ENCODE results near the gene MRPL51.
A peak's percentile ranks its signal among the peaks of the same experiment; 100 is the strongest.

GRCh38 chr12:6465467-6466183, 27.4 kb downstream of the MRPL51 start:
- TF ChIP-seq, protein P1, sequence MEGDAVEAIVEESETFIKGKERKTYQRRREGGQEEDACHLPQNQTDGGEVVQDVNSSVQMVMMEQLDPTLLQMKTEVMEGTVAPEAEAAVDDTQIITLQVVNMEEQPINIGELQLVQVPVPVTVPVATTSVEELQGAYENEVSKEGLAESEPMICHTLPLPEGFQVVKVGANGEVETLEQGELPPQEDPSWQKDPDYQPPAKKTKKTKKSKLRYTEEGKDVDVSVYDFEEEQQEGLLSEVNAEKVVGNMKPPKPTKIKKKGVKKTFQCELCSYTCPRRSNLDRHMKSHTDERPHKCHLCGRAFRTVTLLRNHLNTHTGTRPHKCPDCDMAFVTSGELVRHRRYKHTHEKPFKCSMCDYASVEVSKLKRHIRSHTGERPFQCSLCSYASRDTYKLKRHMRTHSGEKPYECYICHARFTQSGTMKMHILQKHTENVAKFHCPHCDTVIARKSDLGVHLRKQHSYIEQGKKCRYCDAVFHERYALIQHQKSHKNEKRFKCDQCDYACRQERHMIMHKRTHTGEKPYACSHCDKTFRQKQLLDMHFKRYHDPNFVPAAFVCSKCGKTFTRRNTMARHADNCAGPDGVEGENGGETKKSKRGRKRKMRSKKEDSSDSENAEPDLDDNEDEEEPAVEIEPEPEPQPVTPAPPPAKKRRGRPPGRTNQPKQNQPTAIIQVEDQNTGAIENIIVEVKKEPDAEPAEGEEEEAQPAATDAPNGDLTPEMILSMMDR (IDR thresholded peaks at IDR 0.05; ENCODE audit: borderline replicate concordance, extremely low read depth, low read length, poor library complexity, severe bottlenecking), result peak; percentile 89
- TF ChIP-seq EZH2 (IDR thresholded peaks at IDR 0.05; ENCODE audit: borderline replicate concordance, low read depth, low read length, severe bottlenecking), result no peak

Data from DND-41 (cell line).